Activated CD4-positive, CD25-positive, alpha-beta regulatory T cell (primary cell): Measurements from ENCODE around the gene SPATA45.

Source experiments
- DNase-seq, 4 experiments: peaks; one replicate each; lab custom pipeline; 2025; lab: John Stamatoyannopoulos, UW

Gene SPATA45

DNA sequence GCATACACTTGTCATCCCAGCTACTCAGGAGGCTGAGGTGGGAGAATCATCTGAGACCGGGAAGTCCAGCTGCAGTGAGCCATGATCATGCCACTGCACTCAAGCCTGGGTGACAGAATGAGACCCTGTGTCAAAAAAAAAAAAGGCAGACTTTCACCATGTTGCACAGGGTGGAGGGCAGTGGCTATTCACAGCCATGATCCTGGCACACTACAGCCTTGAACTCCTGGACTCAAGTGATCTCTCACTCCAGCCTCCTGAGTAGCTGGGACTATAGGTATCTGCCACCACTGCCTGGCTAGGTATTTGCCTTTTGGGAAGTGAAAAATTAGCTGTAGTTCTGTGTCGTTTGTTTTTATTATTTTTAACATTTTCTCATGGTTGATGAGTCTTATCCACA lies 19.1 kb downstream of the SPATA45 start:
- DNase-seq: no peak

DNA sequence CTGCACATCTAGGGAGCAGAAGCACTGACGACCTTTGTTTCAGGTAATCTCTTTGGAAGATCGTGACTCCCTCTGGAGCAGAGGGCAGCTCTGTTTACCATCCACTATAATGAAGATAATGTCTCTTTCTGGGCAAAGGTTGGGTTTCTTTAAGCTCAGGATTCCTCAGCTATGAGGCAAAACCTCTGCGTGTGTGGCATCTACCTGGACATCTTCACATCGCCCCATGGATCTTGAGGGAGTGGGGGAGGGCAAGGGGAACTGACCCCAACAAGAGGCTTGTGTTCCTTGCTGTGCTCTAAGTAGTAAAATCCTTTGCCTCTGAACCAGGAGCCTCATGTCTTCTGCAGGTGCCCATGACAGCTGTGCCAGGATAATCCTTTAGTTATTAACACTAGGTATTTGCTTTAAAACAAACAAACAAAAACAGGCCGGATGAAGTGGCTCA lies 19.6 kb downstream of the SPATA45 start:
- no peak for DNase-seq

DNA sequence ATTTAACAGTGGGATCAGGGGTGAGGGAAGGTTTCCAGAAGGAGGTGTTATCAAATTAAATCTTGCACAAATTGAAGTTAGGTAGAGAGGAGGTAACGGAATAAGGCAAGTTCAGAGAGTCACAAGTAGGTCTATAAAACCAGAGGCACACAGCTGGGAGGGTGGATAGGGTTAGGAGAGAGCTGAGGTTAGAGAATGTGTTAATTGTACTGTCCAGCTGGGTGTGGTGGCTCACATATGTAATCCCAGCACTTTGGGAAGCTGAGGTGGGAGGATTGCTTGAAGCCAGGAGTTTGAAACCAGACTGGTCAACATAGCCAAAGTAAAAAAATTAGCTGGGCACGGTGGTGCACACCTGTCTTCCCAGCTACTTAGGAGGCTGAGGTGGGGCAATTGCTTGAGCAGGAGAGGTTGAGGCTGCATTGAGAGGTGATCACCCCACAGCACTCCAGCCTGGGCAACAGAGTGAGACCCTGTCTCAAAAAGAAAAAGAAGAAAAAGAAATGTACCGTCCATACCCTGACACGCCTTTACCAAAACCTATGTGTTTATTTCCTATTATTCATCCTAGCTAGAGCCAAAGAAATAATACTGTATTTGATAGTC lies 20.2 kb downstream of the SPATA45 start:
- no peak for DNase-seq

DNA sequence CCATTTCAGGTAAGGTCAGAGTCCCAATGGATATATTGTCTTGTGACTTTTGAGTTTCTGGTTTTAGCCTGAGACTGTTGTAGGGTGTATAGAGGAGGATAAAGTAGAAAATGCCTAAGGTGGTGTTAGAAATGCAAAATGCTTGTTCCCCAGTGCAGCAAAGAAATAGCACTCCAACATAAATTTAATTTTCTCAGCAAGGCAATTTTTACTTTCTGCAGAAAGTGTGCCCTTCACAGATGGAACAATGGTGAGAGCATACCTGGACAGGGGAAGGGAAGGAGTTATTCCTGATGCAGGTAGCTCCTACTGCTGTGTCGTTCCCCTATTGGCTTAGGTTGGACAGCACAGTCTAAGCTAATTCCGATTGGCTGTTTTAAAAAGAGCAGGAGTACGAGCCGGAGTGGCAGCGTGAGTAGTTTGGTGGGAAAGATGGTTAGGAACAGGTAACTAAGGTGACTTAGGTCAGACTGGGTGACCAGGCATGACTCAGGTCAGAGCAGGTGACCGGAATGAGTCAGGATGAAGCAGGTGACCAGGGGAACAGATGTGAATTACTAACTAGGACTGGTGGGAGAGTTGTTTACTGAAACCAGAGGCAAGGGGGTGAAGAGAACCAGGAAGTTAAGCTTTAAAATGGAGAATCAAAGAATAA lies 21.5 kb downstream of the SPATA45 start:
- DNase-seq: no peak

DNA sequence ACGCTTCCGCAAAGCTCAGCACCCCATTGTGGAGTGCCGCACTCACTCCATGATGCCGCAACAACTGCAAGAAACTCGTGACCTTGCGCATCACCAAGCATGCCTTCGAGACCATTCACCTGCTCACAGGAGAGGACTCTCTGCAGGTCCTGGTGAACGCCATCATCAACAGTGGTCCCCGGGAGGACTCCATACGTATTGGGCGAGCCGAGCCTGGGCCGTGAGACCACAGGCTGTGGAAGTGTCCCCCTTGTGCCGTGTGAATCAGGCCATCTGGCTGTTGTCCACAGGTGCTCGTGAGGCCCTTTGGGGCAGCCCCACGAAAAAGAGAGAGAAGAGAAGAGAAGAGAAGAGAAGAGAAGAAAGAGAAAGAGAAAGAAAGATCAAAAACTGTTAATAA lies 23.2 kb downstream of the SPATA45 start:
- no peak for DNase-seq

DNA sequence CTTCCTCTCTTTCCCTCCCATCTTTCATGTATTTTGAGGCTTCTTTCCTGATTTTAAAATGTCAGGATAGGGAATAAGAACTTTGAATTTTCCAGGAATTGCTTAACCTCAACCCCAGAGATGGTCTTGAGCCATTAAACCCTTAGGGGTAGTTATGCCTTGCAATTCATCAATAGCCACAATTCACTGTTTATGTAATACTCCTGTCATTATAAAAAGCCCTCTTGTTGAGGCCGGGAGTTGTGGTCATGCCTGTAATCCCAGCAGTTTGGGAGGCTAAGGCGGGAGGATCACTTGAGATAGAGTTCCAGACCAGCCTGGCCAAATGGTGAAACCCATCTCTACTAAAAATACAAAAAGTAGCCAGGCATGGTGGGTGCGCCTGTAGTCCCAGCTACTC lies 24.5 kb downstream of the SPATA45 start:
- DNase-seq: no peak

DNA sequence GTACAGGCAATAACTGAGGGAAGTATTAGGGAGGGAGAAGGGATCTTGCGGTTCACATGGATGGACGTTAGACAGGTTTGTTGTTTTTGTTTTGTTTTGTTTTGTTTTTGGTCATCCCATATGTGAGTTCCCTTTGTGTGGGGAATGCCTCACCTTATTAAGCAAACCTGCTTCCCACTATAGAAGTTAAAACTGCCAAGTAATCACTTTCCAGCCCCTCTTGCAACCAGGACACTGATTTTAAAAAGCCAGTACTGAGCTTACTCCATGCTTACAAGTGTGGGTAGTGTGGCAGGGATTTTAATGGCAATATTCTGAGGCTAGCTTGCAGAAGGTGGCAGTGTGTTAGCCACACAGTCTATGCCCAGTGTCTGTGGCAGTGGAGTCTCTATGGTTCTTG lies 26.5 kb downstream of the SPATA45 start:
- no peak for DNase-seq

DNA sequence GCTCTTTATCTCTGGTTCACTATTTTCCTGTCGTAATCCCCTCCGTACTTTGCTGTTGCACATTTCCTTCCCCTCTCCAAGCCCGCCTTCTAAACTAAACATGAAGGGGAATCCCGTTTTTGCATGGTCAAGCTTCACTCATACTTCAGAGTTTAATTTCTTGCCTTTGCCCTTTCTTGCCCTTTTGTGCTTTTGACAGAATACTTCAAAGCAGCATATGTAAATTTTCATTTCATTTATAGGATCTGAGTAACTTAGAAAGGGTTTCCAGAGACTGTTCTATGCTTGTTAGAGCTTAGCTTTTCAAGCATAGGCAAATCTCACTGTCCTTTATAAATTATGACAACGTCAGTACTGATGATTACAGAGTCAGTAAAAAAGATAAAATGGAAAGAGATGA lies 27.7 kb downstream of the SPATA45 start:
- DNase-seq: no peak

DNA sequence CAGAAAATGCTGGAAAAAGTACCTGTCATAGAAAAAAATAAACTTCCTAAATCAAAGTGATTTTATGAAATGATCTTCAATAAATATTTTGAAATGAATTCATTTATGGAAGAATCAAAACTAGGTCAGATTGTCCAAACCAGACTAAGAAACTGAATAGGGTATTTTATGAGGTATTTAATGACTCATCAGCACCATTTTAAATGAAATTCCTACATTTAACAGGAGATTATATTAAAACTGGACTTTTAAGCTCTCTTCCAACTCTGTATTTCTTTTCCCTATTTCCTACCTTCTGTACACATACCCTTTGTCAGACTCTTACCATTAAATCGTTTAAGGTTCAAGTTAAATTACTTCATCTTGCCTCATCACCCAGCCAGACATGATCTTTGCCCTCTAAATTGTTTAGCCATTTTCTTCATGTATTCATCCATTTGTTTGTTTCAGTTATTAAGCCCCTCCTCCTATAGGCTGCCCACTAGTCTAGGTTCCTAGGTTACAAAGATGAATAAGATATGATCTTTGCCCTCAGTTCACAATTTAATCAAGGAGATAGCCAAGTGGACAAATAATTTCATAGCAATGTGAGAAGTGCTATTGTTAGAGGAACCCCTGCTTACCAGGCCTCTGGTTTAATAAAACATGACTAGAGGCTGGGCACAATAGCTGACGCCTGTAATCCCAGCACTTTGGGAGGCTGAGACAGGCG lies 30.7 kb downstream of the SPATA45 start:
- no peak for DNase-seq

DNA sequence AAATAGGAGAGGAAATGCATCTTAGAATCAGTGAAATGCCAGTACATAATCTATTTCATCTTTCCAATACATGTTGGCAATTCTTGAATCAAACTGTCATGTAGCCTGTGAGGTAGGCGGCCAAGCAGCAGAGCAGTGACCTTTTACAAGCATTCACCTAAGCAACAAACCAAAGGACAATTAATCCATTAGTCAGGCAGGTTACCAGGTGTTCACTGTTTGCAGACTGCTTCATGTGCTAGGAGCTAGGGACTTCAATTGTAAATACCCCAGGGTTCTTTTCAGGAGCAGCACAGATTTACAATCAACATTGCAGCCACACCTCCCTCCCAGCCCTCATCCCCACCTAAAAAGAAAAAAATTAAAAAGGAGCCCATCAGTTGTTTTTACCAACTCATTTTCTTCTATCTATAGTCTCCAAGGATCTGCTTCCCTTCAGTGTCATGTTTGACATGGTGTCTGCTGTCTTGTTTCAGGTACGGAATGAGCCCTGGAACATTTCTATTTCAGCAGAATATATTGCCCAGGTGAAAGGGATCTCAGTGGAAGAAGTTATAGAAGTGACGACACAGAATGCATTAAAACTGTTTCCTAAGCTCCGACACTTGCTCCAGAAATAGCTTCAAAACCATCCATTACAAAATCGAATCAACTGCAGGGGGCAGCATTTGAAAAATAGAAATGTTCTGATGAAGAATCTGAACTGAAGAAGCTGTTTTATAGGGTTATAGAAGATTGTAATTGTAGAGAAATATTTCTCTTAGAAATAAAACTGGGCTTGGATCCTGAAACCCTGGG lies 32.7 kb downstream of the SPATA45 start:
- DNase-seq: no peak

DNA sequence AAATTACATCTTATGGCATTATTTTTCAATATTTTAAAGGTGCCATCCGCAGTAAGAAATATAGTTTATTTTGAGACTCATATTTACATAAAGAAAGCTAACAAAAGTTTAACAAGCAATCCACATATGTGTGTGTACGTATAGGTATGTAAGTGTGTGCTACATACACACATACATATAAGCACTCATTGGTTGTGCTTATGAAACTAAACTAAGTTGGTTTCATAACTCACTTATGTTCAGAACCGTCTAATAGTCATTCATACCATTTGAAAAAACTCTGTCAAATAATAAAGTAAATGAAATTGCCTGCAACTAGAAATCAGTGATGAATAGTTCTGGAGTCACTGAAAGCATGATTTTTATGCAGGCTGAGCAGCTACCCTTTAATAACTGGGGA lies 41.7 kb downstream of the SPATA45 start:
- no peak for DNase-seq

DNA sequence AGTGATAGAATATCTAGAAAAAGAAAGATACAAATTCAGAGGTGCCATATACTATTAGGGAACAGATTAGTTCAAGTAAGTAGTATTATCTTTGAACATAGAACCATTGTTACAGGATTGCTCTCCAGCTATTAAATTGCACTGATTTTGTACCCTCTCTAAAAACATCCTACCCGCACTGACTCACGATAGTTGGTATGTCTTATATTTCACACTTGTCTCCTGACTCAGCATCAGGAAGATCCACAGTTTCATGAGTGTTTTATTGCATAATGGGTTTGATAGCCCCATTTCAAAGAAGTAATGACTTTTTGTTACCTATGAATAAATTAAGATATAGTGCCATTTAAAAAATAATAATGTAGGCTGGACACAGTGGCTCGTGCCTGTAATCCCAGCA lies 49.8 kb downstream of the SPATA45 start:
- no peak for DNase-seq

DNA sequence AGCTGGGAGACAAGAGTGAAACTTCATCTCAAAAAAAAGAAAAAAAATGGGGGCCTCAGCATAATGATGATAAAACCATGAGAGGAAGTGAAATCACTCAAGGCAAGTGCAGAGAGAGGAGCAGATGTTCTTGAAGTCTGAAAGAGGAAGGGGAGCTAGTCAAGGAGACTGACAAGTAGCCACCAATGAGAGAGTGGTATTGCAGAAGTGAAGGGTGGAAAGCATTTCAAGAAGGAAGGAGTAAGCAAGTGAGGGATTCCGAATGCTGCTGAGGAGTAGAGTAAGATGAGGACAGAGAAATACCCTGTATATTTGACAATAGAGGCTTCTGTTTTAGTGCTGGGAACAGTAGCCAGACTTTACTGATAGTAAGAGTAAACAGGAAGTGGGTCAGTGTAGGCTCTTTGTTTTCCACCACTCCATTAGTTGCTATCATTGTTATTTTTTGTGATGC lies 52.9 kb downstream of the SPATA45 start:
- no peak for DNase-seq

DNA sequence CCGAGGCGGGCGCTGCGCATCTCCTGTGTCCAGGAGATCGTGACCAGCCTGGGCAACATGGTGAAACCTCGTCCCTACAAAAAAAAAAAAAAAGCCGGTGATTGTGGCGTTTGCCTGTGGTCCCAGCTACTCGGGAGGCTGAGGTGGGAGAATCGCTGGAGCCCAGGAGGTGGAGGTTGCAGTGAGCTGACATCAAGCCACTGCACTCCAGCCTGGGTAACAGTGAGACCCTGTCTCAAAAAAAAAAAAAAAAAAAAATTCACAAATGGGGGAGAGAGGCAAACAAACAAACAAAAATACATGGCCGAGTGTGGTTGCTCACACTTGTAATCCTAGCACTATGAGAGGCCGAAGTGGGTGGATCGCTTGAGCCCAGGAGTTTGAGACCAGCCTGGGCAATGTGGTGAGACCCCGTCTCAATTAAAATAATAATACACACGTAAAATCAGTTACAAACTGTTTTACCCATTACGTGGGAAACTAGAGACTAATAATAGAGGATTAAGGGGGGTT lies 55.0 kb downstream of the SPATA45 start:
- no peak for DNase-seq

DNA sequence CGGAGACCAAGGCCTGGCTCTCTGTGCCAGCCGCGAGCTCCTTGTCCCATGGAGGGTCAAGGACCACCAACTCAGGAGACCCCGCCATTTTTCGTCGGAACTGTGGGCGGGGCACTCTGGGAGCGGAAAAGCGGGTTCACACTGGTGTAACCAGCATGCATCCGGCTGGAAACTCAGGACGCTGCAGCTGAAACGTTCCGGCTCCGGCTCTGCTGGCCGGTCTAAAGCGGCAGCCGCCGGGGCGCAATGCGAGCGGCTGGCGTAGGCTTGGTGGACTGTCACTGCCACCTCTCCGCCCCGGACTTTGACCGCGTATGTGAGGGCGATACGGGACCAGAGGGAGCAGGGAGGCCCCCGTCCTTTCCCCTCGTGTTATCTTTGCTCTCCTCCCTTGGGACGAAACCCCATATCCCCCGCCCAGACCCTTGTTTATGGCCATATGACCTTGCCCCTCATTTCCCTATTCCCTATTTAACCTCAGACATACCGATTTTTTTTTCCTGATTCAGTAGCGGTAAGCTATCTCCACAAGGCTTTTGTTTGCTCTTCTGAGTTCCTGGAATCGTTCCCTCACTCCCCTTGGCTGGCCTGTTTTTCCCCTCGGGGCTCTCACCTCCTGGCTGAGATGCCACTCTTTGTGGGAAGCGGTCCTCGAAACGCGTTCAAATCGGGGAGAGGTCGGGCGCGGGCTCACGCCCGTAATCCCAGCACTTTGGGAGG lies 55.6 kb downstream of the SPATA45 start, which contains the start of the genes NSL1 and TATDN3:
Gene NSL1, minus strand, starts transcription at position 102 of the 720 bp plus-strand sequence. Its CDS starts 14 bp downstream, at position 88.
Gene TATDN3, plus strand, starts transcription at position 219 of the 720 bp plus-strand sequence. Its CDS starts 28 bp downstream, at position 247.
- DNase-seq: peak; percentile 76 to 98 (median 88)

DNA sequence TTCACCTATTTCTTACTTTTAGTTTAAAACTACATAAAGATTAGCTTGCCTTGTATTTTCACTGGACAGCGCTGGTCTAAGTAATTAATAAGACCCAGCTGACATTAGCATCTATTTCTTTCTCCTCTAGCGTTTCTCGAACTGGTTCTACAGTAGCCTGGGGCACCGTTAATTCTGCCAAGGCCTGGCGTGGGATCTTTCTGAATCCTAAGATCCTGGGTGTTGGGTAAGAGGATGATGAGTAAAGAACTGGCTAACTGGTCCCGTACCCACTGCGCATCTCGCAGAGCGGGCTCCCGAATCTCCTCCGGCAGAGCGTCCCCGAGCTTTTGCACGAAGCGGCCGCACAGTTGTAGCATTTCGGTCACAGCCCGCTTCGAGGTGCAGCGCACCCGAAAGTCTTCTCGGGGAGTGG lies 56.2 kb downstream of the SPATA45 start:
- DNase-seq: no peak

DNA sequence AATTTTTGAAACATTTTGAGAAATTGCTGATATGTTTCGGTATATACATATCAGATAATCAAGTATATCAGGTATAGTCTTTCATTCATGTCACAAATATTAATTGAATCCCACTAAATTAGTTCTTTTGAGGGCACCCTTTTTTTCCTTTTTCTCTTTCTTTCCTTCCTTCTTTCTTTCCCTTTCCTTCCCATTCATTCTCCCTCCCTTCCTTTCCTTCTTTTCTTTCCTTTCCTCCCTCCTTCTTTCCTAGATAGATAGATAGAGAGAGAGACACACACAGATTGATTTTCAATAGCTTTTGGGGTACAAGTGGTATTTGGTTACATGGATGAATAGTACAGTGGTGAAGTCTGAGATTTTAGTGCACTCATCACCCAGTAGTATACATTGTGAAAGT lies 61.6 kb downstream of the SPATA45 start:
- no peak for DNase-seq

DNA sequence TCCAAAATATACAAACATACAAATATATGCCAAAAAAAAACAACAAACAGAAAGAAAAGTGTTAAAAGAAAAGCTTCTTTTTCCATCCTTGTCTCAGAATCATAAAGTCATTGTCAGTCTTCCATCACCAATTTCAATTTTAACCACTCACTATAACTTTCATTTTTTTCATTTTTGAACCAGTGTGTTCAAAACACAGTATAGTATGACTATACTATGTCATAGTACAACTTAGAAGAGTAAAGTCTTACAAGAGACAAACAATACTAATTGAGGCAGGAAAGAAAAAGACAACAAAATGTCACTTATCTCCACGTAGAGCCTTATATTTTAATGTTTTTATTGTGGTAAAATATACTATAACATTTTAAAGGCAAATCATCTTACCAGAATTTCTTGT lies 63.5 kb downstream of the SPATA45 start:
- DNase-seq: no peak

DNA sequence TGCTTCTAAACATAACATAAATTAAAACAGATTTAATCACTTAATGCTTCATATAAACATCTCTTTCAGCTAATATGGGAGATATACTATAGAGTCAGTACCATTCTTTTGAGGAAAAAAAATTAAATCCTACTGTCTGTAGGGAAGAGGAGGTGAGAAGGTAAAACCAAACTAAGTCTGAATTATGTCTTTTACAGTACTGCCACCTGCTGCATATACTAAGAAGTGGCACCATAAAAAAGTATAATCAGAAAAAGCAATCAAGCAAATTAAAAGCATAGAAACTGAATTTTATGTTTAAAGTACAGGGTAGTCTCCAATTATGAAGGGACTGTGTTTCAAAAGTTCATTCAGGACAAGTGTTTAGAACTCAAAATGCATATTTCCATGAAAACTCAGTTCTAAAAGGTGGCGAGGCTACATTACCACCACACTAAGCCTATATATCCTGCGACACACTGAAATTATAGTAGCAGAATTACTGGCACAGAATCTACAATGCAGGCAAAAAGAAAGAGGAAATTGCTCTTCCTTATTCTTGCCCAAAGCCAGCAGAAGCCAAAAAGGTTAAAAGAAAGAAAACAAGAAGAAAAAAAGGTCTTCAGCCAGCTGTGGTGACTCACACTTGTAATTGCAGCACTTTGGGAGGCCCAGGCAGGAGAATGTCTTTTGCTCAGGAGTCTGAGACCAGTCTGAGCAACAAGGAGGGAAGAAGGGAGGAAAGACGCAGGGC lies 64.9 kb downstream of the SPATA45 start:
- DNase-seq: no peak

DNA sequence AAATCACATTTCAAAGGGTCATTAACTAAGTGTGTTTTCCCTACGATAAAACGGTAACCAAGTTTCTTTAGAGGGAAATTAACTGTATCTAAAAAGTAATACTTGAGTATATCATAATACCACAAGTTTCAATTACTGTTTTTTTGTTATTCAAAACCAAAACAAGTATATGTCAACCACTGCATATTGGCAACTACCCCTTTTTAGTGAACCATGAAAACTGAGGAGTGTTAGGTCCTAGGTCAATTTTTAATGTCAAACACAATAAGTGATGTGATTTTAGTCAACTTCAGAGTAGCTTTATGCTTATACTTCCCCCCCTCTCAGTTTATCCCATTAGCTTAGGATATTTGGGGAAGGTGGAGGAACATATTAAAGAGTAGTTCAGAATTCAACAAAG lies 66.2 kb downstream of the SPATA45 start:
- DNase-seq: no peak

DNA sequence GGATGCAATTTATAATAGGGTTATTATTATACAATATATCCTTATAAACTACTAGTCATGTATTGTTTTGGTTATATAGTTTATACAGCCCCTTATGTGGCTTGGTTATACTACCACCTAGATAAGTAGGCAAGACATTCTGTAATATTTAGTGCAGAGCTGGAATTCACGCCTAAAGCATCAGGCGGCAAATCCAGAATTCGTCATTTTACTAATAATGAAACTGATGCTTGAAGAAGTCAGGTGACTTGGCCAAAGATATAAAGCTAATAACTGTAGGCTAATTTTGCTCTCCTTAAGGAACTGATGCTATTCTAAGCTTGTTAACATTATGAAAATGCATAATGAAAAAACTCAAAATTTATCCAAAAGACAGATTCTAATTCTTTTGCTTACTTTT lies 66.7 kb downstream of the SPATA45 start:
- DNase-seq: no peak
